K562 (cell line): Measurements from ENCODE around the gene SCP2. TPM values are rescaled to one million over a fixed set of nuclear protein-coding genes. Genes with fewer than 3 reads are reported as not detected.
A peak's percentile ranks its signal among the peaks of the same experiment; 100 is the strongest.

Experiments
- ADNP ChIP-seq: fragments of 200-800 bp; sonication (Bioruptor generic); IDR thresholded peaks from 2 replicates; pipeline ENCODE4 v1.6.1; 2016; ENCODE audit warnings: missing genetic modification characterization, missing compliant biosample characterization
- DPF2 ChIP-seq: fragments of 450-650 bp; IDR thresholded peaks from 2 replicates; pipeline ENCODE4 v1.6.1; 2016
- EP300 ChIP-seq: IDR thresholded peaks from 2 replicates; pipeline ENCODE4 v1.6.1; 2012; ENCODE audit warnings: low read length, improper control_type of control experiment
- HNRNPL ChIP-seq: fragments of 200-400 bp; formaldehyde crosslinking; IDR thresholded peaks from 2 replicates; pipeline ENCODE4 v1.6.1; 2017; ENCODE audit warnings: low read depth, mild to moderate bottlenecking, low read length
- L3MBTL2 ChIP-seq: fragments of 450-650 bp; IDR thresholded peaks from 2 replicates; pipeline ENCODE4 v1.6.1; 2016; ENCODE audit warnings: mild to moderate bottlenecking, moderate library complexity
- POLR2AphosphoS2 ChIP-seq: IDR thresholded peaks from 2 replicates; pipeline ENCODE4 v1.6.1; 2012; ENCODE audit warnings: low read length, improper control_type of control experiment
- PURB ChIP-seq: sonication (generic); formaldehyde crosslinking; IDR thresholded peaks from 2 replicates; pipeline ENCODE4 v1.9.0; 2021; ENCODE audit warnings: low read depth, mild to moderate bottlenecking, missing genetic modification reagents
- ZMIZ1 ChIP-seq, 2 experiments: fragments of 150-350 bp in 1 of 2; IDR thresholded peaks; 2 replicates each; pipeline ENCODE4 v1.6.1; 2012 to 2016; ENCODE audit warnings: low read depth in 2 of 2, low read length in 2 of 2, mild to moderate bottlenecking in 1 of 2, moderate library complexity in 1 of 2
- ZNF780A ChIP-seq: fragments of 250-450 bp; sonication (Bioruptor Pico); IDR thresholded peaks from 2 replicates; pipeline ENCODE4 v1.5.0; 2021; ENCODE audit warnings: mild to moderate bottlenecking
- ZNF79 ChIP-seq: fragments of 250-450 bp; sonication (Bioruptor Pico); IDR thresholded peaks from 2 replicates; pipeline ENCODE4 v1.4.0; 2020; ENCODE audit warnings: low read depth, mild to moderate bottlenecking, moderate library complexity
- polyA plus RNA-seq, 8 experiments: library from polyadenylated mRNA; depleted of rRNA in 4 of 8; stranded (reverse) in 5 of 8; unstranded in 3 of 8; fragments of >200 nt; fragmentation: Nextera tagmentation in 2 of 8; fragmentation: Illumina TruSeq in 1 of 8; extraction: Ambion mirVana in 2 of 8; extraction: Trizol in 1 of 8; gene quantifications; 2 replicates each; pipeline versions ENCODE4 v1.2.1 to v1.2.3, GENCODE V29; 2011 to 2014; ENCODE audit warnings: inconsistent platforms in 1 of 8, missing spikeins in 1 of 8
- total RNA-seq, 7 experiments: library from RNA; depleted of rRNA in 6 of 7; stranded (reverse); fragments of >200 nt in 6 of 7; fragmentation: Illumina TruSeq in 2 of 7; extraction: Trizol in 2 of 7; gene quantifications; 2 replicates each; pipeline versions ENCODE4 v1.2.1 to v1.2.3, GENCODE V29; 2011 to 2021; ENCODE audit warnings: low replicate concordance in 1 of 7
- TF ChIP-seq, protein P1 (sequence below): fragments of 200-600 bp; sonication (generic); IDR thresholded peaks from one replicate; pipeline ENCODE4 v1.6.1; 2012; ENCODE audit warnings: mild to moderate bottlenecking, low read depth, low read length, inconsistent platforms
- TF ChIP-seq, protein P2 (sequence below): fragments of 450-650 bp; IDR thresholded peaks from 2 replicates; pipeline ENCODE4 v1.6.1; 2016; ENCODE audit warnings: antibody characterized with exemption

SCP2 gene
- total and polyA plus RNA-seq, 9 of the 15 experiments (the other 6 are each of a cell fraction or from before 2014, with no cell fraction given), result 63.8 to 258 (median 106) TPM

DNA sequence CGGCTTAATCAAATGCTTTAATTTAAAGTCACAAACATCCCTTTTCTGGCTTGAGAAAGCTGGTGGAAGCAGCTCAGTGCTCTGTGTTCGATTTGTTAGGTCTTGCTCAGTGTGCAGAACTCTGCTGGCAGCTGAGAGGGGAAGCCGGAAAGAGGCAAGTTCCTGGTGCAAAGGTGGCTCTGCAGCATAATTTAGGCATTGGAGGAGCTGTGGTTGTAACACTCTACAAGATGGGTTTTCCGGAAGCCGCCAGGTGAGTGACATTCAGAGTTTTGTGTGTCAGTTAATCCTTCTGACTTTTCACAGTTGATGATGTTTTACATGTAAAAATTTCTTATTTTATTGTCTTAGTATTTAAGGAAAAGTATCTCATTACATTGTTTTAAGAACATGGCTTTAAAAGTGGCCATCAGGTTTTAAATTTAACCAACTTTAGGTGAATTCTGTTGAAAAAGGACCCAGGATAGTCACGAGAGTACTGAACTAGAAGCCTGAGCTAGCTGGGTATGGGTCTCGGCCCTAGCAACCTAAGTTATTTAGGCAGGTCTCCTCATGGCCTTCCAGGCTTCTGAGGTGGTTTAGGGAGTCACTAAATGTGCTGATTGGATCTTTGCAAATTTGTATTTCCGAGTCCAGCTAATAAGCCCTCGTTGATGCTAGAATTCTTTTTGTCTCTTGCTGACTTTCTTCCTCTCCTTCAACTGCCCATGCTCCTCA is 87.9 kb downstream of the SCP2 start (continued):
- TF ChIP-seq, protein P1, sequence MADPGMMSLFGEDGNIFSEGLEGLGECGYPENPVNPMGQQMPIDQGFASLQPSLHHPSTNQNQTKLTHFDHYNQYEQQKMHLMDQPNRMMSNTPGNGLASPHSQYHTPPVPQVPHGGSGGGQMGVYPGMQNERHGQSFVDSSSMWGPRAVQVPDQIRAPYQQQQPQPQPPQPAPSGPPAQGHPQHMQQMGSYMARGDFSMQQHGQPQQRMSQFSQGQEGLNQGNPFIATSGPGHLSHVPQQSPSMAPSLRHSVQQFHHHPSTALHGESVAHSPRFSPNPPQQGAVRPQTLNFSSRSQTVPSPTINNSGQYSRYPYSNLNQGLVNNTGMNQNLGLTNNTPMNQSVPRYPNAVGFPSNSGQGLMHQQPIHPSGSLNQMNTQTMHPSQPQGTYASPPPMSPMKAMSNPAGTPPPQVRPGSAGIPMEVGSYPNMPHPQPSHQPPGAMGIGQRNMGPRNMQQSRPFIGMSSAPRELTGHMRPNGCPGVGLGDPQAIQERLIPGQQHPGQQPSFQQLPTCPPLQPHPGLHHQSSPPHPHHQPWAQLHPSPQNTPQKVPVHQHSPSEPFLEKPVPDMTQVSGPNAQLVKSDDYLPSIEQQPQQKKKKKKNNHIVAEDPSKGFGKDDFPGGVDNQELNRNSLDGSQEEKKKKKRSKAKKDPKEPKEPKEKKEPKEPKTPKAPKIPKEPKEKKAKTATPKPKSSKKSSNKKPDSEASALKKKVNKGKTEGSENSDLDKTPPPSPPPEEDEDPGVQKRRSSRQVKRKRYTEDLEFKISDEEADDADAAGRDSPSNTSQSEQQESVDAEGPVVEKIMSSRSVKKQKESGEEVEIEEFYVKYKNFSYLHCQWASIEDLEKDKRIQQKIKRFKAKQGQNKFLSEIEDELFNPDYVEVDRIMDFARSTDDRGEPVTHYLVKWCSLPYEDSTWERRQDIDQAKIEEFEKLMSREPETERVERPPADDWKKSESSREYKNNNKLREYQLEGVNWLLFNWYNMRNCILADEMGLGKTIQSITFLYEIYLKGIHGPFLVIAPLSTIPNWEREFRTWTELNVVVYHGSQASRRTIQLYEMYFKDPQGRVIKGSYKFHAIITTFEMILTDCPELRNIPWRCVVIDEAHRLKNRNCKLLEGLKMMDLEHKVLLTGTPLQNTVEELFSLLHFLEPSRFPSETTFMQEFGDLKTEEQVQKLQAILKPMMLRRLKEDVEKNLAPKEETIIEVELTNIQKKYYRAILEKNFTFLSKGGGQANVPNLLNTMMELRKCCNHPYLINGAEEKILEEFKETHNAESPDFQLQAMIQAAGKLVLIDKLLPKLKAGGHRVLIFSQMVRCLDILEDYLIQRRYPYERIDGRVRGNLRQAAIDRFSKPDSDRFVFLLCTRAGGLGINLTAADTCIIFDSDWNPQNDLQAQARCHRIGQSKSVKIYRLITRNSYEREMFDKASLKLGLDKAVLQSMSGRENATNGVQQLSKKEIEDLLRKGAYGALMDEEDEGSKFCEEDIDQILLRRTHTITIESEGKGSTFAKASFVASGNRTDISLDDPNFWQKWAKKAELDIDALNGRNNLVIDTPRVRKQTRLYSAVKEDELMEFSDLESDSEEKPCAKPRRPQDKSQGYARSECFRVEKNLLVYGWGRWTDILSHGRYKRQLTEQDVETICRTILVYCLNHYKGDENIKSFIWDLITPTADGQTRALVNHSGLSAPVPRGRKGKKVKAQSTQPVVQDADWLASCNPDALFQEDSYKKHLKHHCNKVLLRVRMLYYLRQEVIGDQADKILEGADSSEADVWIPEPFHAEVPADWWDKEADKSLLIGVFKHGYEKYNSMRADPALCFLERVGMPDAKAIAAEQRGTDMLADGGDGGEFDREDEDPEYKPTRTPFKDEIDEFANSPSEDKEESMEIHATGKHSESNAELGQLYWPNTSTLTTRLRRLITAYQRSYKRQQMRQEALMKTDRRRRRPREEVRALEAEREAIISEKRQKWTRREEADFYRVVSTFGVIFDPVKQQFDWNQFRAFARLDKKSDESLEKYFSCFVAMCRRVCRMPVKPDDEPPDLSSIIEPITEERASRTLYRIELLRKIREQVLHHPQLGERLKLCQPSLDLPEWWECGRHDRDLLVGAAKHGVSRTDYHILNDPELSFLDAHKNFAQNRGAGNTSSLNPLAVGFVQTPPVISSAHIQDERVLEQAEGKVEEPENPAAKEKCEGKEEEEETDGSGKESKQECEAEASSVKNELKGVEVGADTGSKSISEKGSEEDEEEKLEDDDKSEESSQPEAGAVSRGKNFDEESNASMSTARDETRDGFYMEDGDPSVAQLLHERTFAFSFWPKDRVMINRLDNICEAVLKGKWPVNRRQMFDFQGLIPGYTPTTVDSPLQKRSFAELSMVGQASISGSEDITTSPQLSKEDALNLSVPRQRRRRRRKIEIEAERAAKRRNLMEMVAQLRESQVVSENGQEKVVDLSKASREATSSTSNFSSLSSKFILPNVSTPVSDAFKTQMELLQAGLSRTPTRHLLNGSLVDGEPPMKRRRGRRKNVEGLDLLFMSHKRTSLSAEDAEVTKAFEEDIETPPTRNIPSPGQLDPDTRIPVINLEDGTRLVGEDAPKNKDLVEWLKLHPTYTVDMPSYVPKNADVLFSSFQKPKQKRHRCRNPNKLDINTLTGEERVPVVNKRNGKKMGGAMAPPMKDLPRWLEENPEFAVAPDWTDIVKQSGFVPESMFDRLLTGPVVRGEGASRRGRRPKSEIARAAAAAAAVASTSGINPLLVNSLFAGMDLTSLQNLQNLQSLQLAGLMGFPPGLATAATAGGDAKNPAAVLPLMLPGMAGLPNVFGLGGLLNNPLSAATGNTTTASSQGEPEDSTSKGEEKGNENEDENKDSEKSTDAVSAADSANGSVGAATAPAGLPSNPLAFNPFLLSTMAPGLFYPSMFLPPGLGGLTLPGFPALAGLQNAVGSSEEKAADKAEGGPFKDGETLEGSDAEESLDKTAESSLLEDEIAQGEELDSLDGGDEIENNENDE, result no peak
- TF ChIP-seq, protein P2, sequence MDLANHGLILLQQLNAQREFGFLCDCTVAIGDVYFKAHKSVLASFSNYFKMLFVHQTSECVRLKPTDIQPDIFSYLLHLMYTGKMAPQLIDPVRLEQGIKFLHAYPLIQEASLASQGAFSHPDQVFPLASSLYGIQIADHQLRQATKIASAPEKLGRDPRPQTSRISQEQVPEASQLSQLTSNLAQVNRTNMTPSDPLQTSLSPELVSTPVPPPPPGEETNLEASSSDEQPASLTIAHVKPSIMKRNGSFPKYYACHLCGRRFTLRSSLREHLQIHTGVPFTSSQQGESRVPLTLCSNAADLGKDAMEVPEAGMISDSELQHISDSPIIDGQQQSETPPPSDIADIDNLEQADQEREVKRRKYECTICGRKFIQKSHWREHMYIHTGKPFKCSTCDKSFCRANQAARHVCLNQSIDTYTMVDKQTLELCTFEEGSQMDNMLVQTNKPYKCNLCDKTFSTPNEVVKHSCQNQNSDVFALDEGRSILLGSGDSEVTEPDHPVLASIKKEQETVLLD, result no peak
- TF ChIP-seq ZMIZ1 (IDR thresholded peaks at IDR 0.05; ENCODE audit: low read depth in 2 of 2, low read length in 2 of 2) (peak in 1 of 2 experiments; percentile 96; a peak in 2 of 4 replicates), ZNF780A (CRISPR knock-in tag) (no peak), L3MBTL2 (peak; percentile 86), POLR2AphosphoS2 (no peak), HNRNPL (no peak), ADNP (tag) (no peak), EP300 (no peak), DPF2 (no peak), PURB (CRISPR knock-in tag) (no peak), ZNF79 (CRISPR knock-in tag) (no peak)
